GM18951 (cell line): ENCODE measurements around the gene DRC7.

Experiments
- POLR2A ChIP-seq: IDR thresholded peaks from 4 replicates; pipeline ENCODE4 v1.6.1; 2011; ENCODE audit warnings: mild to moderate bottlenecking; ENCODE audit not compliant: insufficient read length, insufficient read depth; ENCODE audit errors: extremely low read depth
- in situ Hi-C: fragments of 300-500 bp; cut with MboI; formaldehyde crosslinking; loops from one replicate; pipeline ENCODE4 v1.12.0; 2022; ENCODE audit warnings: low sequenced_read_pairs, mixed read lengths, inconsistent platforms; ENCODE audit not compliant: unreplicated experiment

DRC7 gene

DNA sequence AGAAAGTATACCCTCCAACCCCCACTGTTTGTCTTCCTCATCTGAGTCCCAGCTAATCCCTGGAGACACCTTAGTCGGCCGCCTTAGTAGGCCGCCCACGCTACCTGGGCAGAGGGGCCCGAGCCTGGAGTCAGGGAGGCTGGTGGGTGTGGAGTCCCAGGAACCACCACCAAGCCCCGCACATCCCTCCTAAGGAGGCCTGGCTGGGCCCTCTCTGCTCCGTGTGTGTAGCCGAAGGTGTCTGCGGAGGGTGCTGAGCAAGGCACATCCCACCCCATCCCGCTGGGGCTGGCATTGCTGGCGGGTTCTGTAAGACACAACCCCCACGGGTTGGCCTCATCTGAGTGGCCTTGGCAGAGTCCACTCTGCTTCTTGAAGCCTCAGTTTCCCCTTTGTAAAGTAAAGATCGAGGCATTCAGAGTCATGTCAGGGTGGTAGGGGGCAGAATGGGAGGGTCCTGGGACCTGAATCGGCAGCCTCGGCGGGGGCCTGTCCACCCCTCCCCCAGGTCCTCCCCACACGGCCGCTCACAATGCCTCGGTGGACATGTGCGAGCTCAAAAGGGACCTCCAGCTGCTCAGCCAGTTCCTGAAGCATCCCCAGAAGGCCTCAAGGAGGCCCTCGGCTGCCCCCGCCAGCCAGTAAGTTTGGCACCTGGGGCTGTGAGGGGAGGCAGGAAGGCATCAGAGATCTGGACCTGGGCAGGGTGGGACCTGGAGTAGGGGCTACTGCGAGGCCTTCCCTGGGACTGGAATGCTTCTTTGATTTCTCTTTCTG, 41.7 kb upstream of the DRC7 start:
- in situ Hi-C loops: loop anchor here (5.0 kb wide), 1 partner anchor 64 kb away; no protein-coding TSS in a partner anchor
- TF ChIP-seq POLR2A: no peak

DNA sequence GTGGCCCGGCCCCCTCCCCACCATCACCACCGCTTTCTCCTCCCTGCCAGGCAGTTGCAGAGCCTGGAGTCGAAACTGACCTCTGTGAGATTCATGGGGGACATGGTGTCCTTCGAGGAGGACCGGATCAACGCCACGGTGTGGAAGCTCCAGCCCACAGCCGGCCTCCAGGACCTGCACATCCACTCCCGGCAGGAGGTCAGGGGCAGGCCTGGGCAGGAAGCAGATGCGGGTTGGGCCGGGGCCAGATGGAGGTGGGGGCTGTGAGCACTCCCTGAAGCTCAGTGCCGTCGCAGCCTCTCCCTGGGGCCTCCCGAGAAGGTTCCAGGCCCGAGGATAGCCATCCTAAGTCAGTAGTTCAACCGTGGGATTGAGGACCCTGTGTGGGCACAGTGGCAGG, 40.7 kb upstream of the DRC7 start:
- no peak for TF ChIP-seq POLR2A
- in situ Hi-C loops: loop anchor here (5.0 kb wide), 1 partner anchor 63 kb away; no protein-coding TSS in a partner anchor

DNA sequence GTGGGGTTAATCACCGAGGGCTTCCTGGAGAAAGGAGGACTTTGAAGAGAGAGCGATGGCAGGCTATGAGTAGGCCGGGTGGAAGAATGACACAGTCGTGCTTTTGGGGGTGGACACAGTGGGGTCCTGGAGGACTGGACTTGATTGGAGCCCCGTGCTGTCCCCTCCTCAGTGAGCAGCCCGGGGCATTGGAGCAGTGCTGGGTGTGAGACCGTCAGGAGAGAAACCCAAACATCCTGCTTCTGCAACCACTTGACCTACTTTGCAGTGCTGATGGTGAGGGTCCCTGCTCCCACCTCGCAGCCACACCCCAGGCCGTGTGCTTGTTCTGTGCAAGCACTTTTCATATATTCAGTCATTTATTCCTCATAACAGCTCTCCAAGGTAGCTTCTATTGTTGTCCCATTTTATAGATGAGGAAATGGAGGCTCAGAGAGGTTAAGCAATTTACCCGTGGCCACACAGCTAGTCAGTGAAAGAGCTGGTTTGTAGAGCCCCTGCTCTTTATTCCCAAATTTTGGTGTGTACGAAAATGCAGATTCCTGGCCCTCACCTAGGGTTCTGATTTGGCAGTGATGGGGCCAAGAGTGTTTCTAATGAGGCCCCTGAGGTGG, 38.2 kb upstream of the DRC7 start:
- no peak for TF ChIP-seq POLR2A
- in situ Hi-C loops: no loop called here

DNA sequence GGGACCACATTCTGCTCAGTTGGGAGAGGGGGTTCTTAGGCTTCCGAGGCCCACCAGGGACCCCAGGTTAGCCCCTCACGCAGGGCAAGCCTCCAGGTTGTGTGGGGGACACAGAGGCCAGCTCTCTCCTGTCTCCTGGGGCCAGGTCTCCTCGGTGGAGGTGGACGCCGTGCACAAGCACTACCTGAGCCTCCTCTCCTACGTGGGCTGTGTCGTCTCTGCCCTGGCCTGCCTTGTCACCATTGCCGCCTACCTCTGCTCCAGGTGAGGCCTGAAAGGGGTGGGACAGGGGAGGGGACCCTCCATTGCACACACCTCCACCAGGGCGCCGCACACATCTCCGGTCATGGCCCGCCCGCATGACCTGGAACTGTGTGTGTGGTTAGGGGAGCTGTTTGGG, 37.4 kb upstream of the DRC7 start:
- TF ChIP-seq POLR2A: no peak
- in situ Hi-C loops: no loop called here

DNA sequence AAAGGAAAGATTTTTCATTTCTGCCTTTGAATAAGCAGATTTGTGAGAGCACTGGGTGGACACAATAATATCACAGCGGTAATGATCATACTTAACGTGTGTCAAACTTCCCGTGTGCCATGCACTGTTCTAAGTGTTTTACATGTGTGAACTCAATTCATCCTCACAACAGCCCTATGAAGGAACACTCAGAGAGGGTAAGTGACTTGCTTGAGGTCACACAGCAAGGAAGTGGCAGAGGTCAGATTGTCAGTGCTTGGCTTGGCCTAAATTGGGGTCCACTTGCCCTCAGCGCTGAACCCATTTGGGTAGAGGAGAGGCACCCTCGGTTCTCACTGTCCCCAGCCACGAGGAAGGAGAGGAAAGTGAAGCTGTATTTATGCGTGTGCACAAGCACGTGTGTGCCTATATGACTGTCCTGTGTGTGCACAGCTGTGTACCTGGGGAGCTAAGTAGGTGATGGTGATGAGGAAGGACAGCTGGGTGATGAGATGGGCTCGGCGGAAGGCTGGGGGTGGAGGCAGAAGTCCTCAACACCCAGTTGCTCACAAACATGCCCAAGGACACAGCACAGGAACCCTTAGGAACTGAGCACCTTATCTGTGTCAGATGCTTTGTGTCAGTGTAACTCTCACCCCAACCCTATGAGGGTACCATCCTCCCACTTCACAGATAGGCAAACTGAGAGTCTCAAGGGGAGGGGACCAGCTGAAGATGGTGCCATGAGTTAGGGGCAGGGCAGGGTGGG, 36.3 kb upstream of the DRC7 start:
- in situ Hi-C loops: no loop called here
- TF ChIP-seq POLR2A: no peak

DNA sequence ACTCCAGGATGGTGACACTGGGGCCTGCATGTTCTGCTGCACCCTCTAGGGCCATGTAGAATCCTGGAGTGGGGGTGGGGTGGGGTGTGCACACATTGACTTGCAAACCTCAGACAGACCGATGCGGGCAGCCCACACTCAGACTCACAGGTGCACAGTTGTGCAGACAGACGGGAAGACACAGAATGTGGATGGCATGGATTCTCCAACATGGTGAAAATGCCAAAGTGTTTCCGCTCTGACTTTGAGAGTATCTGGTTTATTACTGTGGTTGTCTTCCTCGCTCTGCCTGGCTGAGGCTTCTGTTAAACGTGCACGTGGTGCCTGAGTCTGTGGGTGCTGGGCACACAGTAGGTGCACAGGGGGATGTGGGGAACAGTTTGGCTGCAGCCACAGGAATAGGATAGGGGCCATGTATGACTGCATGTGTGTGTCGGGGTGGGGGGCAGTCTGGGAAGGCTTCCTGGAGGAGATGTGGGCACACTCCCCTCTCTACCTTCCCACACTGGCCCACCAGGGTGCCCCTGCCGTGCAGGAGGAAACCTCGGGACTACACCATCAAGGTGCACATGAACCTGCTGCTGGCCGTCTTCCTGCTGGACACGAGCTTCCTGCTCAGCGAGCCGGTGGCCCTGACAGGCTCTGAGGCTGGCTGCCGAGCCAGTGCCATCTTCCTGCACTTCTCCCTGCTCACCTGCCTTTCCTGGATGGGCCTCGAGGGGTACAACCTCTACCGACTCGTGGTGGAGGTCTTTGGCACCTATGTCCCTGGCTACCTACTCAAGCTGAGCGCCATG, 35.5 kb upstream of the DRC7 start:
- TF ChIP-seq POLR2A: no peak
- in situ Hi-C loops: no loop called here

DNA sequence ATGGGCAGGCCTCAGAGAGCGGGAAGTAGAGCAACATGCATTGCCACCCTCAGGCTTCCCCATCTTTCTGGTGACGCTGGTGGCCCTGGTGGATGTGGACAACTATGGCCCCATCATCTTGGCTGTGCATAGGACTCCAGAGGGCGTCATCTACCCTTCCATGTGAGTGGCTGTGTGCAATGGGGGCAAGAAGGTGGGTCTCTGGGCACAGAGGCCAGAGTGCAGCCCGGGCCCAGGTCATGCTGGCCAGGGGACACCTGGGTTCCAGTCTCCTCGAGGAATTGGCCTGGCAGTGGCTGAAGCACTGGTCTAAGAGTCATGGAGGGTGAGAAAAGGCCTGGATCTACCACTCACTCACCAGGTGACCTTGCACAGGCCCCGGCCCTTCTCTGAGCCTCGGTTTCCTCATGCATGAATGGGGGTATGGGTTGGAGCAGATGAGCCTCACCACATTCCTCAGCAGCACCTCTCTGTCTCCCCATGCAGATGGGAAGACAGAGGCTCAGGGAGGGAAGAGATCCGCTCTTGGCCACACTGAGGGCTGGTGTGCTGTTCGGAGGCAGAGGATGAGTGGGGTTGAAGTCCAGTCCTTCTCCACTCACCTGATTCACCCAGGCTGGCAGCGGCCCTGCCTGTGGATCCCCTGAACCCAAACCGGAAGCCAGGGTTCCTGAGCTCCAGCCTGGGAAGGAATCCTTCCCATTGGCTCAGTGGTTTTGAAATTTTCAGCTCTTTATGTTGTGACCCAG, 33.7 kb upstream of the DRC7 start:
- in situ Hi-C loops: no loop called here
- TF ChIP-seq POLR2A: no peak

DNA sequence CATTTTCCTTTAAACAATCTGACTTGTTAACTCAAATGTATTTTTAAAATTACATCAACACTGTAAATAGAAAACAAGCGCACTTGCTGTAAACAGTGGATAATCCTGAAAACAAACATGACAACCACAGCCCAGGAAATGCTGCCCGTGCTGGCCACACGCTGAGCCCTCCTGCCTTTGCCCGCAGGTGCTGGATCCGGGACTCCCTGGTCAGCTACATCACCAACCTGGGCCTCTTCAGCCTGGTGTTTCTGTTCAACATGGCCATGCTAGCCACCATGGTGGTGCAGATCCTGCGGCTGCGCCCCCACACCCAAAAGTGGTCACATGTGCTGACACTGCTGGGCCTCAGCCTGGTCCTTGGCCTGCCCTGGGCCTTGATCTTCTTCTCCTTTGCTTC, 33.1 kb upstream of the DRC7 start:
- in situ Hi-C loops: no loop called here
- no peak for TF ChIP-seq POLR2A

DNA sequence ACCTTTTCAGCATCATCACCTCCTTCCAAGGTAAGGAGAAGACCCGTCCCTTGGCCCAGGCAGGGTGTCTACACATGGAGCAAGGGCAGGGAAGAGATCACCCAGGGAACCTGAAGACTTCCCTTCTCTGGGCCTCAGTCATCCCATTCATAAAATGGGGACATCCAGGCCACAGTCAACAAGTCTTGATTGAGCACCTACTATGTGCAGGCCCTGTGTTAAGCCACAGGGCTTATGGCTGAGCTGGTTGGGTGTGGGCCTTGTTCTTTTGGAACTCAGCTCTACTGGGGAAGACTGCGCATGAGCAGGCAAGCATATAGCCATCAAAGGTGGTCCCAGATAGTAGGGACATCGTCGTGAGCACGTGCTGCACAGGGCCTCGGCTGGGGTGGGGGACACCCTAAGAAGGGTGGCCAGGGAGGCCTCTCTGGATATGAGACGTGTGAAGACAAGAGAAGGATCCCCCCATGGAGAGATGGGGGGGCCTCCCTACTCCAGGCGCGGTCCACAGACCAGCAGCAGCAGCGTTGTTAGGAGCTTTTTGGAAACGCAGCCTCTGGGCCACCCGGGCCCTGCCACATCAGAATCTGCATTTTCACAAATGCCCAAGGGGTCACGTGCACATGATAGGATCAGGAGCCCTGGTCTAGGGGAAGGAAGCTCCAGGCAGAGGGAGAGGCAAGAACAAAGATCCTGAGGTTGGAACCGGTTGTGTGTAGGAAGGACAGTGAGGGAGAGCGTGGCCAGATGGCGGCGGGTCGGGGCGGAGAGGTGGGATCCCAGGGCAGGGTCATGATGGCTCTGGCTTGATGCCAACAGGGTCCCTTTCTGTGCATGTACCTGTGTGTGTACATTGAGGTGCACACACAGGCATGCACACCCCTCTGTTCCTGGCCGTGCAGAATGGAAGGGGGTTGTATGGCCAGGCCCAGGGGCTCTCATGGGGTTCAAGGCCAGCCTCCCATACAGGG, 32.4 kb upstream of the DRC7 start:
- TF ChIP-seq POLR2A: no peak
- in situ Hi-C loops: no loop called here

DNA sequence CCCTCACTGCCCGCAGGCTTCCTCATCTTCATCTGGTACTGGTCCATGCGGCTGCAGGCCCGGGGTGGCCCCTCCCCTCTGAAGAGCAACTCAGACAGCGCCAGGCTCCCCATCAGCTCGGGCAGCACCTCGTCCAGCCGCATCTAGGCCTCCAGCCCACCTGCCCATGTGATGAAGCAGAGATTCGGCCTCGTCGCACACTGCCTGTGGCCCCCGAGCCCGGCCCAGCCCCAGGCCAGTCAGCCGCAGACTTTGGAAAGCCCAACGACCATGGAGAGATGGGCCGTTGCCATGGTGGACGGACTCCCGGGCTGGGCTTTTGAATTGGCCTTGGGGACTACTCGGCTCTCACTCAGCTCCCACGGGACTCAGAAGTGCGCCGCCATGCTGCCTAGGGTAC, 31.2 kb upstream of the DRC7 start:
- in situ Hi-C loops: no loop called here
- no peak for TF ChIP-seq POLR2A

DNA sequence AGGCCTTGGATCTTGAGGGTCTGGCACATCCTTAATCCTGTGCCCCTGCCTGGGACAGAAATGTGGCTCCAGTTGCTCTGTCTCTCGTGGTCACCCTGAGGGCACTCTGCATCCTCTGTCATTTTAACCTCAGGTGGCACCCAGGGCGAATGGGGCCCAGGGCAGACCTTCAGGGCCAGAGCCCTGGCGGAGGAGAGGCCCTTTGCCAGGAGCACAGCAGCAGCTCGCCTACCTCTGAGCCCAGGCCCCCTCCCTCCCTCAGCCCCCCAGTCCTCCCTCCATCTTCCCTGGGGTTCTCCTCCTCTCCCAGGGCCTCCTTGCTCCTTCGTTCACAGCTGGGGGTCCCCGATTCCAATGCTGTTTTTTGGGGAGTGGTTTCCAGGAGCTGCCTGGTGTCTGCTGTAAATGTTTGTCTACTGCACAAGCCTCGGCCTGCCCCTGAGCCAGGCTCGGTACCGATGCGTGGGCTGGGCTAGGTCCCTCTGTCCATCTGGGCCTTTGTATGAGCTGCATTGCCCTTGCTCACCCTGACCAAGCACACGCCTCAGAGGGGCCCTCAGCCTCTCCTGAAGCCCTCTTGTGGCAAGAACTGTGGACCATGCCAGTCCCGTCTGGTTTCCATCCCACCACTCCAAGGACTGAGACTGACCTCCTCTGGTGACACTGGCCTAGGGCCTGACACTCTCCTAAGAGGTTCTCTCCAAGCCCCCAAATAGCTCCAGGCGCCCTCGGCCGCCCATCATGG, 30.5 kb upstream of the DRC7 start:
- in situ Hi-C loops: no loop called here
- TF ChIP-seq POLR2A: no peak
